Muscle of back (tissue), 13 donors: ENCODE results near the gene USP35. TPM values are rescaled to one million over a fixed set of nuclear protein-coding genes. Genes with fewer than 3 reads are reported as not detected.
A peak's percentile ranks its signal among the peaks of the same experiment; 100 is the strongest.

ENCODE experiments used
- DNase-seq, 3 donors: peaks; one replicate each; pipeline versions ENCODE4 v3.0.0 to v3.0.0-alpha.2; 2013
- long read RNA-seq, 9 donors: transcript quantifications; one replicate each; lab custom pipeline, GENCODE V29; 2026
- polyA plus RNA-seq, 10 donors: library from polyadenylated mRNA; unstranded; fragments of 120-200 nt; gene quantifications; one replicate each; pipeline ENCODE4 v1.2.1, GENCODE V29; 2013; ENCODE audit not compliant: insufficient read length in 10 of 10

Gene USP35
- 1 to 10 TPM; 2.9 to 5.6 (median 4.1) TPM for polyA plus RNA-seq
- long read RNA-seq, donor 1 = 0 reads
- long read RNA-seq, donor 2 = 0 reads
- long read RNA-seq, donor 3 = 0 reads
- long read RNA-seq, donor 4 = 0 reads
- long read RNA-seq, donor 5 = 0 reads
- long read RNA-seq, donor 6 = 0 reads
- long read RNA-seq, donor 7 = 0 reads
- long read RNA-seq, donor 8 = 0 reads
- long read RNA-seq, donor 9 = 0 reads

- DNase-seq = peak; percentile 97 to 99 (median 98)
Observed at GRCh38 chr11:78188286-78189173, at the start of gene USP35, which contains the start of gene KCTD21. USP35 (plus strand) TSS chr11:78188919; CDS start chr11:78196246, 7,327 bp downstream. KCTD21 (minus strand) TSS chr11:78188626; CDS start chr11:78174554, 14,072 bp downstream.

- DNase-seq = peak; percentile 95 to 99 (median 98)
Observed at GRCh38 chr11:78139422-78140391, 49.0 kb upstream of the USP35 start, which contains the start of gene ALG8. ALG8 (minus strand) TSS chr11:78139626; CDS start chr11:78139588, 38 bp downstream.

- DNase-seq = no peak
Observed at GRCh38 chr11:78140392-78141077, 48.2 kb upstream of the USP35 start.

- no peak for DNase-seq
Observed at GRCh38 chr11:78145511-78146025, 43.2 kb upstream of the USP35 start.

- DNase-seq = no peak
Observed at GRCh38 chr11:78147807-78148206, 40.9 kb upstream of the USP35 start.

- peak in 1 of 3 donors; percentile 13 for DNase-seq
Observed at GRCh38 chr11:78149646-78150045, 39.1 kb upstream of the USP35 start.

GRCh38 chr11:78150346-78150745 lies 38.4 kb upstream of the USP35 start:
- no peak for DNase-seq

- DNase-seq = no peak
Observed at GRCh38 chr11:78150754-78151153, 38.0 kb upstream of the USP35 start.

- no peak for DNase-seq
Observed at GRCh38 chr11:78151804-78152203, 36.9 kb upstream of the USP35 start.

GRCh38 chr11:78156127-78156844 lies 32.4 kb upstream of the USP35 start:
- peak in 1 of 3 donors; percentile 13 for DNase-seq

GRCh38 chr11:78158987-78159652 lies 29.6 kb upstream of the USP35 start:
- no peak for DNase-seq

- no peak for DNase-seq
Observed at GRCh38 chr11:78160557-78160956, 28.2 kb upstream of the USP35 start.

GRCh38 chr11:78161346-78161745 lies 27.4 kb upstream of the USP35 start:
- DNase-seq = no peak

- peak in 1 of 3 donors; percentile 45 for DNase-seq
Observed at GRCh38 chr11:78161962-78162371, 26.8 kb upstream of the USP35 start.

GRCh38 chr11:78163828-78164227 lies 24.9 kb upstream of the USP35 start:
- no peak for DNase-seq

GRCh38 chr11:78164471-78164870 lies 24.2 kb upstream of the USP35 start:
- no peak for DNase-seq

- DNase-seq = no peak
Observed at GRCh38 chr11:78166855-78167469, 21.8 kb upstream of the USP35 start.

GRCh38 chr11:78168539-78169477 lies 19.9 kb upstream of the USP35 start:
- peak; percentile 55 to 82 (median 73) for DNase-seq
